Stimulated activated CD4-positive, alpha-beta T cell treated with anti-CD3 and anti-CD28 coated beads, TNF-alpha, amount 100 ng/mL, for 48 hours (primary cell): ENCODE results near the gene PNMA8A.
A peak's percentile ranks its signal among the peaks of the same experiment; 100 is the strongest.
"Not testable (repeated sequence)": the region's sequence is repeated elsewhere in the genome, so short reads cannot be mapped to it uniquely, and the experiment has no call there.

ENCODE experiments used
- DNase-seq, 3 donors: peaks; one replicate each; pipeline ENCODE4 v3.0.0-alpha.2; 2020; ENCODE audit warnings: low read depth in 3 of 3

The PNMA8A gene, protein sequence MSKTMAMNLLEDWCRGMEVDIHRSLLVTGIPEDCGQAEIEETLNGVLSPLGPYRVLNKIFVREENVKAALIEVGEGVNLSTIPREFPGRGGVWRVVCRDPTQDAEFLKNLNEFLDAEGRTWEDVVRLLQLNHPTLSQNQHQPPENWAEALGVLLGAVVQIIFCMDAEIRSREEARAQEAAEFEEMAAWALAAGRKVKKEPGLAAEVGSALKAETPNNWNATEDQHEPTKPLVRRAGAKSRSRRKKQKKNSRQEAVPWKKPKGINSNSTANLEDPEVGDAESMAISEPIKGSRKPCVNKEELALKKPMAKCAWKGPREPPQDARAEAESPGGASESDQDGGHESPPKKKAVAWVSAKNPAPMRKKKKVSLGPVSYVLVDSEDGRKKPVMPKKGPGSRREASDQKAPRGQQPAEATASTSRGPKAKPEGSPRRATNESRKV

DNA sequence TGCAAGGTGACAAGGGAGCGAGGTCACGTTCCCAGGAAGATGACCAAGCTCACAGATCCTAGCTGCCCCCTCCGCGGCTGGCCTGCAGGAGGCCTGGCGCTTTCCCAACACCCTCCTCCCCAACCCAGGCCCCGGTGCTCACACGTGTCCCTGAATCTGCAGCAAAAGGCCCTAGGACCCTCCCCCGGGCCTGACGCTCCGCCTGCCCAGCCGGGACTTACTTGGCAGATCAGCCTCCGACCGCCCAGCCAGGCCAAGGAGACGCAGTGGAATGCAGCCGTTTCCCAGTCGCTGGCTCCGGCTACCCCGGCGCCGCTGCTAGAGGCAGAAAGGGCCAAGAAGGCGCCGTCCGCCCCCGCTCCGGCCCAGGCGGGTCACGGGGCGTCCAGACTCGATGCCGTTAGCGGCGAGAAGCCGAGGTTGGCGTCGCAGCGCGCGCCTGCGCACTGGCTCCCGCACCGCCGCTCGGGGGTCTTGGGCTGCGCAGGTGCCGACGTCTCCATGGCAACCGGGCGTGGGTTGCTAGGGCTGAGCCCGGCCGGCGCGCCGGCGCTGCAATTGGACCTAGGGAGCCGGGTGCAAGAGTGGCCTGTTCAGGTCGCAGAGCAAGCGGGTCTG is at the start of gene PNMA8A:
Gene PNMA8A (minus strand): TSS at position 448 of the 618 bp plus-strand sequence. CDS start 528 bp downstream, outside the sequence.
- DNase-seq = no peak

GRCh38 chr19:46520616-46521015 is 49.3 kb upstream of the PNMA8A start:
- no peak for DNase-seq

DNA sequence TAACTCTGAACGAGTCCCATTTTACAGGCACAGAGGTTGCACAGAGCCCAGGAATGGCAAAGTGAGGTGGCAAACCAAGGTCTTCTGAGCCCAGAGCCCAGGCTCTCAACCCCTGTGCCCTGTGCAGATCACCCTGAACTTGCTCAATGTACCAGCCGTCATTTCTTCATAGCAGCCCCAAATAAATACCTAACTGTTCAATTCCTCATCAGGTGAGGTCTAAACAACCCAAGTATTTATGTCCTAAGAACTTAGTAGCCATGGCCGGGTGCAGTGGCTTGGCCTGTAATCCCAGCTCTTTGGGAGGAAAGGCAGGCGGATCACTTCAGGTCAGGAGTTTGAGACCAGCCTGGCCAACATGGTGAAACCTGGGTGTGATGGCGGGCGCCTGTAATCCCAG is 46.1 kb upstream of the PNMA8A start:
- no peak for DNase-seq

DNA sequence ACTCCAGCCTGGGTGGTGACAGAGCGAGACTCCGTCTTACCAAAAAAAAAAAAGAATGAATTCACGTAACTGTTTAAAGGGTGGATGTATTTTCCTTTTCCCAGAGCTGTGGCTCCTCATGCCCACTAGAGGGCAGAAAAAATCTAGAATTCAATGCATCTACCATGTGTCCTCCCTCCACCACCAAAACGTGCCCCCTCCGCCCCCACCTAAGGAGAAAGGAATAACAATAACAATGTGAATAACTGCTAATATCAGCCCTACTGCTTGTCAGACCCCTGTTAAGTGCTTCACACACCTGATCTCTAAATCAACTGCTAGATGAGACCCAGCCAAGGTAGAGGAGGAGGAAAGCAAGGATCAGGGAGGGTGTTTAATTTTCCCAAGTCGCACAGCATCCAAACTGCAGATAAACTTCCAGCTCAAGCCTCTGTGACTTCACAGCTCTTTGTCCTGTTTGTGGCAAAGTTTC is 44.6 kb upstream of the PNMA8A start:
- no peak for DNase-seq

DNA sequence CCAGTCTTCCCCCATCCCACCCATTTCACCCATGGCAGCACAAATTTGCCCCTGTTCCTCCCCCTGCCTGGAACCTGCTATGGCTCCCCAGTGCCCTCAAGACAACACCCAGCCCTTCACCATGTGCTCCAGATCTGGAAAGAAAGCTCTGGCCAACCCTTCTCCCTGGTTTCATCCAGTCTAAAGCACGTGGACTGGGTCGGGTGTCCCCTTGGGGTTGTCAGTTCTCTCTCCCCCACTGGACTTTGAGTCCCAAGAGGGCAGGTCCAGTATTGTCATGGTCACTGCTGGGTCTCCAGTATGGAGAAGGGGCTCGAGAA is 43.9 kb upstream of the PNMA8A start:
- no peak for DNase-seq

DNA sequence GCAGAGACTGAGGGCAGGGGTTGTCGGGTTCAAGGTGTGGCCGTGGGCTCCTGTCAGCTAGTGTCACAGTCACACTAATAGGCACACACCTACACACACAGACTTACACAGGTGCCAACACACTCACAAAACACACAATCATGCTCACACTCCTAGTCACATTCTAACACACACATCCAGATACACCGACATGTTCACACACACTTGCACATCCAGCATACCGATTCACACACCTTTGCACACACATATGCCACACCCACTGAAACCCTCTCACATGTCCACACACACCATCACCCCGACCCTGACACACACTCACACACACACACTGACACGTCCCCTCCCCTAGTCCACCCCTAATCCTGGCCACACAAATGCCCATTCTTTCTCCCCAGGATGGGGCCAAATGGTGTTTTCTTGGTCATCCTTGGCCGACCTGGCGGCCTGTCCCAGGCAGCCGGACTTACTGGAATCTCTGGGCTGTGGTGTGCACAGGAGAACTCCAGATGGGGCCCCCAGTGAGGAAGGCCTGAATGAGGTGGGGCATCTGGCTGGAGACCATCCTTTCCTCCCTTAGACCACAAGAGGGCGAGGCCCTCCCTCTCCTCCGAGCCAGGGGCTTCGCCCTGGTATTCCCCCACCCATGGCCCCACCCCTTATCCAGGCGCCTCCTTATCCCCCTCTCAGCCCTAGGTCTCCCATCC is 43.4 kb upstream of the PNMA8A start:
- DNase-seq = no peak

GRCh38 chr19:46513461-46514236 is 42.3 kb upstream of the PNMA8A start:
- peak; percentile 58 to 84 (median 74) for DNase-seq

- no peak for DNase-seq
Measured at GRCh38 chr19:46511237-46511636, 39.9 kb upstream of the PNMA8A start.

DNA sequence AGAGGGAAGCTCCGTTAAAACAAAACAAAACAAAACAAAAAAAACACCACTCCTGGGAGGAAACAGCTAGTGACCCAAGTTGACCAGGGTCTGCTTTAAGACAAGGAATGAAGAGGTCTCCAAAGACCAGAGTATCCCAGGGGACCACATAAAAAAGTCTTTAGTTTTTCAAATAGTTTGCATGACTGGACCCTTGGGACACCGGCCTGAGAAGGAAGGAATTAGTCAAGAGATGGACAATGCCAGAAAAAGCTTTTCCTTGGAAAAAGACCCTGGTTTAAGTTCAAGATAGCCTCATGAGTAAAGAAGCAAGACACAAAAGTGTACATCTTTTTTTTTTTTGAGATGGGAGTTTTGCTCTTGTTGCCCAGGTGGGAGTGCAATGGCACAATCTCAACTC is 36.8 kb upstream of the PNMA8A start:
- no peak for DNase-seq

DNA sequence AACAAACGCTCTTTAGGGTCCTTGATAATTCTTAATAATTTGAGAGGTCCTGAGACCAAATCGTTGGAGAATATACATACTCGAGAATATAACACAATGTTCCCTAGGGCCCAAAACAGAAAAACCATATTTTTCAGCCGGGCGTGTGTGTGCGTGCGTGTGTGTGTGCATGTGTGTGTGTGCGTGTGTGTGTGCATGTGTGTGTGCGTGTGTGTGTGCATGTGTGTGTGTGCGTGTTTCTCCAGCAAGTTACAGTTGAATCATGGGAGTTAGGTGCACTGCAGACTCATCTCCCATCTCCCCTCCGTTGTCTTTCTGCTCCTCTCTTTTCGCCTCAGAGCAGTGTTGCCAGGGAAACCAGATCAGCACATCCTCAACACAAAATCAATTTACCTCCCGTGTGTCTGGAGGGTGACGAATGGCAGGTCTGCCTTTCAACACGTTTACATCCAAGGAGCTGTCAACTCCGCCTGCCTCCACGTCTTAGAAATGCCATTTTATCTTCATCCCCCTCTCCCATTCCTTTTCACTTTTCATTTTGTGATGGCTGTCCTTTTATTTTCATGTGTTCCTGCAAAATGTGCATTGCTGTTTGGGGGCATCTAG is 32.6 kb upstream of the PNMA8A start:
- DNase-seq = no peak

- no peak for DNase-seq
Measured at GRCh38 chr19:46502891-46503290, 31.5 kb upstream of the PNMA8A start.

- no peak for DNase-seq
Measured at GRCh38 chr19:46499692-46500091, 28.3 kb upstream of the PNMA8A start.

- DNase-seq = no peak
Measured at GRCh38 chr19:46497773-46498172, 26.4 kb upstream of the PNMA8A start.

- DNase-seq = not testable (repeated sequence)
Measured at GRCh38 chr19:46496886-46497285, 25.5 kb upstream of the PNMA8A start.

GRCh38 chr19:46496304-46496703 is 24.9 kb upstream of the PNMA8A start:
- DNase-seq = no peak

- DNase-seq = no peak
Measured at GRCh38 chr19:46495786-46496099, 24.4 kb upstream of the PNMA8A start, which contains the start of gene PNMA8B. Gene PNMA8B, minus strand, starts transcription at chr19:46495867. Its CDS starts 402 bp downstream, at chr19:46495465.

- no peak for DNase-seq
Measured at GRCh38 chr19:46494941-46495785, 23.8 kb upstream of the PNMA8A start.

- DNase-seq = no peak
Measured at GRCh38 chr19:46494146-46494940, 23.0 kb upstream of the PNMA8A start.

DNA sequence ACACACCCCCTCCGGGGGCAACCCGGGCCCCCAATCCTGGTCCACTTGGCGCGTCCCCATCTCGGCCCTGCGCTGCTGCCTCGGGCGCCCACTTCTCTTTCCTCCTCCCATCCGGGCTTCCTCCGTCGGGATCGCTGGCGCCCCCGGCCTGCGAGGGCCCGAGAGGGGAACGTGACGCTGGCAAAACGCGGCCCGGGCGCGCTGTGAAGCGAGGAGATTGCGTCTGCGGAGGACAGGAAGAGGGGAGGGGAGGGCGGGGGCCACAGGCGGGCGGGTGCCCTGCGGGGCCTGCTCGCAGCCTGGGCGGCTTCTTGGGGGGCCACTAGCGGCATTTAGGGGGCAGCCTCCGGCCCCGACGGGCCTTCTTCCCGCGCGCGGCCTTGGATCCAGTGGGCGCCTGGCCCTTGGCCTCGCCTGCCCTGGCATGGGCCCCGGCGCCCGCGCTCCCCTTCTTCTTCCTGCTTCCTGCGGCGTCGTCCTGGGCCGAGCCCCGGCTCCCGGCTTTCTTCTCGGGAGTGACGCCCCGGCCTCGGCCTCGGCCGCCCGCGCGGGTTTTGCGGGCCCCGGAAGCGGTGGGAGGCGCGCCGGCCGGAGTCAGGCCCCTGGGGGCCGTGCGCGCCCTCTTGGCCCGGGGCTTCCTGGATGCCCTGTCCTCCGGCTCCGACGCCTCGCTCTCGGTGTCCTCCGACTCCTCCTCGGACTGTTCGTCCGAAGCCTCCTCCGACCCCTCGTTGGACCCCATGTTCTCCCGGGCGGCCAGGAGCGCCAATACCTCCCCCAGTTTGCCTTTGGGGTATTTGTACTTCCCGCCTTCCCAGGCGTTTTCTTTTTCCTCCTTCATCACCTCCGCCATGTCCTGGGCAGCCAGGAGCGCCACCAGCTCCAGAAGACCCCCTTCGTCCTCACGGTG is 22.1 kb upstream of the PNMA8A start:
- DNase-seq = no peak
